ENCODE results near the gene PAPSS1. TPM values are rescaled to one million over a fixed set of nuclear protein-coding genes. Genes with fewer than 3 reads are reported as not detected.

The PAPSS1 gene
- polyA plus RNA-seq, 2 of the 4 experiments (the other 2 are of a cell fraction): 47.3 to 52.5 TPM

GRCh38 chr4:107757283-107757682 is 37.2 kb upstream of the PAPSS1 start:
- no peak overlapping the region for H3K4me2 ChIP-seq

GRCh38 chr4:107755841-107756356 is 35.9 kb upstream of the PAPSS1 start:
- 55% methylated on average over 4 of the region's 4 CpGs for WGBS (ENCODE audit: missing lambda C conversion rate)
- no peak for FAIRE-seq
- H3K9me3 ChIP-seq: no peaks in the 10 kb centered on the region
- no peak overlapping the region for H3K4me2 ChIP-seq
- POLR2A ChIA-PET: no interaction called here
- ATAC-seq: no peak
- DNase-seq (ENCODE audit: low read depth in 1 of 2, low spot score in 1 of 2): no peak
- CTCF ChIA-PET: interaction anchor here (0.6 to 1.2 kb wide), 2 partner anchors 212 to 817 kb away, joined by 3 read pairs; no protein-coding TSS in a partner anchor
- H3K4me1 ChIP-seq: no peaks in the 10 kb centered on the region
- no peak overlapping the region for H3K4me3 ChIP-seq
- H3K27ac ChIP-seq: no peak overlapping the region
- TF ChIP-seq RFX5 (IDR thresholded peaks at IDR 0.05) (no peak), HOXA7 (CRISPR knock-in tag; IDR thresholded peaks at IDR 0.05) (no peak), HEYL (CRISPR knock-in tag; IDR thresholded peaks at IDR 0.05) (no peak), GATA3 (IDR thresholded peaks at IDR 0.05; ENCODE audit: borderline replicate concordance) (no peak), RARB (CRISPR knock-in tag; IDR thresholded peaks at IDR 0.05) (no peak), MYC (IDR thresholded peaks at IDR 0.05; ENCODE audit: borderline replicate concordance, low read length) (no peak), ESRRA (IDR thresholded peaks at IDR 0.05; ENCODE audit: borderline replicate concordance, low read length) (no peak), RNF2 (IDR thresholded peaks at IDR 0.05; ENCODE audit: borderline replicate concordance, low read depth) (no peak), E2F6 (IDR thresholded peaks at IDR 0.05; ENCODE audit: borderline replicate concordance, low read depth) (no peak), ATOH8 (CRISPR knock-in tag; IDR thresholded peaks at IDR 0.05; ENCODE audit: low read depth) (no peak), BHLHE40 (IDR thresholded peaks at IDR 0.05; ENCODE audit: low read depth, low read length) (no peak), CBX2 (IDR thresholded peaks at IDR 0.05; ENCODE audit: borderline replicate concordance, low read depth) (no peak), POLR2AphosphoS2 (conservative IDR thresholded peaks at IDR 0.05; ENCODE audit: low read length) (no peak), JUN (IDR thresholded peaks at IDR 0.05) (no peak), MAX (IDR thresholded peaks at IDR 0.05) (no peak), SMC3 (IDR thresholded peaks at IDR 0.05) (no peak), CEBPB (IDR thresholded peaks at IDR 0.05) (no peak), SREBF2 (IDR thresholded peaks at IDR 0.05) (no peak), PHF8 (IDR thresholded peaks at IDR 0.05; ENCODE audit: borderline replicate concordance, low read depth) (no peak), EHMT2 (IDR thresholded peaks at IDR 0.05; ENCODE audit: low read depth) (no peak)

More at GRCh38 chr4:107757283-107757682, 37.2 kb upstream of the PAPSS1 start:
- FAIRE-seq: no peak
- Histone ChIP-seq H3K9me3 (no peaks in the 10 kb centered on the region), H3K4me3 (no peak overlapping the region), H3K4me1 (no peaks in the 10 kb centered on the region), H3K27ac (no peak overlapping the region)
- TF ChIP-seq, protein P1, sequence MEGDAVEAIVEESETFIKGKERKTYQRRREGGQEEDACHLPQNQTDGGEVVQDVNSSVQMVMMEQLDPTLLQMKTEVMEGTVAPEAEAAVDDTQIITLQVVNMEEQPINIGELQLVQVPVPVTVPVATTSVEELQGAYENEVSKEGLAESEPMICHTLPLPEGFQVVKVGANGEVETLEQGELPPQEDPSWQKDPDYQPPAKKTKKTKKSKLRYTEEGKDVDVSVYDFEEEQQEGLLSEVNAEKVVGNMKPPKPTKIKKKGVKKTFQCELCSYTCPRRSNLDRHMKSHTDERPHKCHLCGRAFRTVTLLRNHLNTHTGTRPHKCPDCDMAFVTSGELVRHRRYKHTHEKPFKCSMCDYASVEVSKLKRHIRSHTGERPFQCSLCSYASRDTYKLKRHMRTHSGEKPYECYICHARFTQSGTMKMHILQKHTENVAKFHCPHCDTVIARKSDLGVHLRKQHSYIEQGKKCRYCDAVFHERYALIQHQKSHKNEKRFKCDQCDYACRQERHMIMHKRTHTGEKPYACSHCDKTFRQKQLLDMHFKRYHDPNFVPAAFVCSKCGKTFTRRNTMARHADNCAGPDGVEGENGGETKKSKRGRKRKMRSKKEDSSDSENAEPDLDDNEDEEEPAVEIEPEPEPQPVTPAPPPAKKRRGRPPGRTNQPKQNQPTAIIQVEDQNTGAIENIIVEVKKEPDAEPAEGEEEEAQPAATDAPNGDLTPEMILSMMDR (IDR thresholded peaks at IDR 0.05): no peak
- TF ChIP-seq HOXB5 (CRISPR knock-in tag; IDR thresholded peaks at IDR 0.05): no peak
- TF ChIP-seq, protein P2, sequence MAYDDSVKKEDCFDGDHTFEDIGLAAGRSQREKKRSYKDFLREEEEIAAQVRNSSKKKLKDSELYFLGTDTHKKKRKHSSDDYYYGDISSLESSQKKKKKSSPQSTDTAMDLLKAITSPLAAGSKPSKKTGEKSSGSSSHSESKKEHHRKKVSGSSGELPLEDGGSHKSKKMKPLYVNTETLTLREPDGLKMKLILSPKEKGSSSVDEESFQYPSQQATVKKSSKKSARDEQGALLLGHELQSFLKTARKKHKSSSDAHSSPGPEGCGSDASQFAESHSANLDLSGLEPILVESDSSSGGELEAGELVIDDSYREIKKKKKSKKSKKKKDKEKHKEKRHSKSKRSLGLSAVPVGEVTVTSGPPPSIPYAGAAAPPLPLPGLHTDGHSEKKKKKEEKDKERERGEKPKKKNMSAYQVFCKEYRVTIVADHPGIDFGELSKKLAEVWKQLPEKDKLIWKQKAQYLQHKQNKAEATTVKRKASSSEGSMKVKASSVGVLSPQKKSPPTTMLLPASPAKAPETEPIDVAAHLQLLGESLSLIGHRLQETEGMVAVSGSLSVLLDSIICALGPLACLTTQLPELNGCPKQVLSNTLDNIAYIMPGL (CRISPR knock-in tag; IDR thresholded peaks at IDR 0.05; ENCODE audit: borderline replicate concordance): no peak
- TF ChIP-seq CEBPB (IDR thresholded peaks at IDR 0.05): no peak
- no peak for TF ChIP-seq KDM1A (IDR thresholded peaks at IDR 0.05; ENCODE audit: low read depth)
- ATAC-seq: no peak
- ChIA-PET POLR2A (no interaction called here), CTCF (interaction anchor here (0.5 to 5.3 kb wide), 6 partner anchors 9 to 1237 kb away, joined by 3 to 36 read pairs (median 3); no protein-coding TSS in a partner anchor)
- WGBS (ENCODE audit: missing lambda C conversion rate): 50% methylated on average over 5 of the region's 5 CpGs
- DNase-seq (ENCODE audit: low read depth in 1 of 2, low spot score in 1 of 2): no peak

Measured in A549 (cell line).